GM19023 (cell line): ENCODE measurements around the gene MMS22L.

Experiments
- ATAC-seq: cut with Tn5 transposase; IDR thresholded peaks from one replicate; pipeline ENCODE4 v1.9.1; 2021; ENCODE audit warnings: mild to moderate bottlenecking, moderate library complexity; ENCODE audit not compliant: unreplicated experiment

Gene MMS22L

GRCh38 chr6:97282726-97283617, at the start of gene MMS22L:
MMS22L (minus strand) TSS chr6:97283216; CDS start chr6:97282477, 739 bp downstream.
- peak; percentile 98 for ATAC-seq

DNA sequence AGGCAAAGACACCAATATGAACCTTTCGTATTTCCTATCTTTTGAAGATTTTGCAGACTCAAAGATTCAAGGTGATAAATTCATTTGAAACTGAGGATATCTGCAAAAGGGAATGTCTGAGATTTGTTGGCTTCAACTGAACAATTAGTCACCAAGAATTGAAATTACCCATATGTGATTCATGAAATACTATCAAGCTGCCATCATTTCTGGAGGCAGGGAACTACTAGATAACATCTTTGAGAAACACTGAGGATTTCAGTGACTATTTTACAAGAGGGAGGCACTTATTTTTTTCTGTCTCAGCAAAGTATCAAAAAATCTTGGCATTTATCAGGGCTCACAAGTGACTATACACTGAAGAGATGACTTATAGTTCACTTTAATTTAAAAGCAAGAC, 39.8 kb upstream of the MMS22L start:
- no peak for ATAC-seq

DNA sequence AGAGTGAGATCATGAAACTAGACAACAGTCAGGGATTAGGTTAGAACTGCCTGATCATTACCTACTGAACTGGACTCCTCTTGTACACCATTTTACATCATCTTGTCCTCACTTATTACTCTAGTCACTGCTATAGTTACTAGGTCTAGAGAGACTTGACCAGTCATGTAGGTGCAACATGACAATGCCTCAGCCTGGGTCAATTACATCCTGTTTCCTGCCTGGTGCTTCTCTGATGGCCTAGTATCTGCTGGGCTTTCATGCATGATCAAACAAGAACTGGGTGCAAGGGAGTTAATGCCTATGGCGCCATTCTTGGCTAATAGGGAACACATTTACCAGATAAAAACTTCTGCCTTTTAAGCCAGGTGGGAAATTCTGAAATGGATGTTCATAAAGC, 39.2 kb upstream of the MMS22L start:
- ATAC-seq, result no peak

DNA sequence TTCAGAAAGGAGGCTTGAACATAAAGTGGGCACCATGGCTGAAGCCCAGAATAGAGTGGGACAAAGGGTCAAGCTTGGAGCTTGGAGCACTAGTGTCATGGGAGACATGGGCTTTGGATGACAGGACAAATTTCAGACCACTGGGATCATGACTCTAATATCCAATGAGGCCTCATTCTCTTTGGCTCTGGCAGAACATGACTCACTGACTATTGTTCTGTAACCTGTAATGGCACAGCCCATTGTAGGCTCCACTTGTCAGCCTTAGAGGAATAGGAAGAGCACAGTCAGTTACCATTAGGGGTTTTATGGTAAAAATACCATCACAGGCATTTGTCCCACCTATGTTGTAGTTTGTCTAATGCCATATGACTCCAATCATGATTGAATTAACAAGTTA, 34.0 kb upstream of the MMS22L start:
- ATAC-seq, result no peak

GRCh38 chr6:97312241-97312640, 29.2 kb upstream of the MMS22L start:
- no peak for ATAC-seq

DNA sequence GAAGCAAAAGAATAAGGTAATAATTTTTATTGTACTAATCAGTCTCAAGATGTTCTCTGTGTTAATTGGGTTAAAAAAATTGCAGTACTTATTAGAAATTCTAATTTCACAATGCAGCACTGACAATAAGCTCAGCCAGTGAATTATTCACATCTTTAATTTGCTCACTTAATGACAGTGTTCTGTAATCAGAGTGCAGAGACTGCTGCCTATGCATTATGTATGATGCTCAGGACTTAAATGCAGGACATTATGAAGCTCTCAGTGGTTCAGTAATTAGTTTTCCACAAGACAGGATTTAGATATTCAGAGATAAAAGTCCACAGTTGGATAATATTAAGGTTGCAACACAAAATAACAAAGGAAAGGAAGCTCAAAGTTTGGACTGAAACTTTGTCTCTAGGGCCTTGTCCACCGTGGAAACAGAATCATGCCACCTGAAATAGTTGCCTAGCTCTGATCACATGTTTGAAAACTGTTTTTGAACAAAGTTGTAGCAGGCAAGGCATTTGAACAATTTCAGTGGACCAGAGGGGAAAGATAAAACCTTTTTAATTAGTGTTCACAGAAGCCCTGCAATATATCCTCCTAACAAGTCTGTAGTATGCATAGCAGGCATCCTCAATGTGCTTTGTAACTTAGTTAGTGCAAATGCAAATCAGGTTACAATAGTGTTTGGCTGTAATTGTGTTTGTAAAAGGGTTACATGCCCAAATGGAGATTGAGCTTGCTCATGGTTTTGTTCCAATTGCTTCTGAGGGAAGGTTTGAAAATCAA, 23.7 kb upstream of the MMS22L start:
- no peak for ATAC-seq

- no peak for ATAC-seq
Observed at GRCh38 chr6:97305414-97306066, 22.5 kb upstream of the MMS22L start.

DNA sequence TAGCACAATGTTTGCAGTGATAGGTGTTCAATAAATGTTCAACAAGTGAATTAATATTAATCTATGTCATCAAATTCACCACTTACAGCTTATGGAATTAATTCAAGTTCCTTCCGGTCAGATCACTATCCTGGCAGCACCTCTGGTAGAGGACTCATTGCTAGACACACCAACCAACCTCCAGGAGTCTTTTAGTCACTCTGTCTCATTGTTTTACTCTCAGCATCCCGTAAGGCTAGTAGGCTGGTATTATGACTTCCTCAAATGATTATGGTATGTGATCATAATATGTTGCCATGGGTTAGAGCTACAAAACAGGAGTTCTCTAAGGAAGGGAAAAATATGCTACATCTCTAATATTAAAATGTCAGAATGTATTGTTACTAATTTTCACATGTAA, 21.7 kb upstream of the MMS22L start:
- no peak for ATAC-seq

DNA sequence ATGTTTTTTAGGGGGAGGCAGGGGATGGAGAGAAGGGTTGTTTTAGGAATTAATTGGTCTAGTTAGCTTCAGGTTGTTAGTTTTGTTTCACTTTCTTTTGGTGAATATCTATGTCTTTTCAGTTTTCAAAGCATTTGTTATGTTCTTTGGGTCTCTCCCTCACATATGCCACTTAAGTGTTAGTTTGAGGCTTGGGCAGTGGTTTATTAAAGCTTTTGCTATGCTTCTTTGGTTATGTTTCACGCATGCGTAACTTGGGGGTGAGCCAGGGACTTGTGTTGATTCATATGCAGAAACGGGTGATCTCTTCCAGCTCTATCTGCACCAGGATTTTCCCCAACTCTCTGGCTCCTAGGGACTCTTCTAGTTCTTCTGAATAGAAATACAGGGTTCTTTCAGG, 11.4 kb upstream of the MMS22L start:
- peak; percentile 61 for ATAC-seq

DNA sequence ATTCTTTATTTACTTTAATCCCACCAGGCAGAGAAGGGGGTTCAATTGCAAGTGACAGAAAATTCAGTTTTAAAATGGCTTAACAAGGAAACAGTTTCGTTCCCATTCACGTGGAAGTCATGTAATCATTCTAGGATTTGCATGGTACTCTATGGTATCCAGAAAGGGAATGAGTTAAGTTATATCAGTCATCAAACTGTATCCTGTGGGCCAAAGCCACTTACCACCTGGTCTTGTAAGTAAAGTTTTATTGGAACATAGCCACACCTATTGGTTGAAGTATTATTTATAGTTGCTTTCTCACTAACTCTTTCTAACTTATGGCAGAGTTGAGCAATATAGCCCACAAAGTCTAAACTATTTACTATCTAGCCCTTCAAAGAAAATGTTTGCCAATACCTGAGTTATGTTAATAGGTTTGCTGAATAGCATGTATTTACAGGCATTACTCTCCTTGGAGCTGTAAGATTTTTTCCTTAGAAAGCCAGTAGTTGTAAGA, 10.2 kb upstream of the MMS22L start:
- no peak for ATAC-seq

GRCh38 chr6:97292671-97293070, 9.7 kb upstream of the MMS22L start:
- ATAC-seq, result no peak

- ATAC-seq, result no peak
Observed at GRCh38 chr6:97291896-97292295, 8.9 kb upstream of the MMS22L start.

DNA sequence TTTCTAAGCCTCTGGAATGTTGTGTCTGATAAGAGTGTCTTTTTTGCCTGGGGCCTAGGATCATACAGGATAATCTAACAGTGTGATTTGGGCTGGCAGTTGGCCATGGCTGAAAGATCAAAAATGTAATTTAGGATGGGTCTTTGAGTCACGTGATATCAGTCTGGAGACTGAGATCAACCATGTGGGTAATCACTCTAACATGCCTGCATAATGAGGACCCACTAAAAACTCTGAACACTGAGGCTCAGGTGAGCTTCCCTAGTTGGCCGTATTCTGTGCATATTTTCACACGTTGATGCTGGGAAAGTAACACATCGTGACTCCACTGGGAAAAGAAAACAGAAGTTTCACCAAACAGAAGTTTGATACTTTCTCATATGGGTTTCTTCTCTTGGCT, 6.3 kb upstream of the MMS22L start:
- no peak for ATAC-seq

DNA sequence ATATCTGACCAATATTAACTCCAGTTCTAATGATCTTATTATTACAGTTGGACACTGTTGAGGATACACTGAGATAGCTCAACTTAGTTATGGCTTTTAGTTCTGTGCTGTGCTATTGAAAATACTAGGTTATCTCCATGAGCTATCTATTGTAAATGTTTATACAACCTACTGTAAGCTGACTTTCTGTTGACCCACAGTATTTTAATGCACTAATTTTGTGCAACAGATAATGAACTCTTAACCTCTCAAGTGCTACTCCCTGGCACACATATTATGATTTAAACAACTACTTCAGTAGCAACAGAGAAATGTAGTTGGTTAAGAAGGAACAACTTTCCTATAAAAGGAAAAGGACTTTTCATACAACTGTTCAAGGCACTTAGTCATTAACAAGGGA, 5.2 kb upstream of the MMS22L start:
- ATAC-seq, result no peak

DNA sequence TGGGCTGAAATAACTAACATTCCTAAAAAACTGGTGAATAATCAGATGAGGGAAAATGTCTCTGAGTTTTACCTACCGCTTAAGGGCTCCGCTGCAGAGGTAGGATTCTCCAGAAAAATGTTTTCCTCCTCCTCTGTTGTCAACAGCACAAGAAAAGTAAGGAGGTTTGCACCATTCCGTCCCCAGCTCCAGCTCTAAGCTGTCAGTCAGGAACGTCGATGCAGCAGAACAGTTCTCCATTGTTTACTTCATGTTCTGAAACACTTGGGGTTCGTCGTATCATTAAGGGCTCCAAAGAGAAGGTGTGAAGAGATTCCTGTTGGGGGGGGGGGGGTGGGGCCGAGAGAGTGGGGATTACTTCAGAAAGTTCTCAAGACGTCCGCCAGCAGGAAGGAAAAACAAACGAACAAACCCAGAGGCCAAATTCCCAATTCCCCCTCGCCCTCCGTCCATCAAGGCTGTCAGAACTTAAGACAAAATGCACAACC, 734 bp downstream of the MMS22L start:
- ATAC-seq, result peak; percentile 4

- no peak for ATAC-seq
Observed at GRCh38 chr6:97280766-97281165, 2.2 kb downstream of the MMS22L start.

GRCh38 chr6:97275804-97276203, 7.2 kb downstream of the MMS22L start:
- no peak for ATAC-seq

- no peak for ATAC-seq
Observed at GRCh38 chr6:97269821-97270220, 13.2 kb downstream of the MMS22L start.

- ATAC-seq, result no peak
Observed at GRCh38 chr6:97262676-97263075, 20.3 kb downstream of the MMS22L start.

GRCh38 chr6:97246842-97247241, 36.2 kb downstream of the MMS22L start:
- no peak for ATAC-seq

GRCh38 chr6:97240222-97240621, 42.8 kb downstream of the MMS22L start:
- no peak for ATAC-seq
